ENCODE data around the gene SLC7A1. TPM values are rescaled to one million over a fixed set of nuclear protein-coding genes. Genes with fewer than 3 reads are reported as not detected.

SLC7A1 gene
- total and polyA plus RNA-seq, 5 donors: 4.5 to 43.1 (median 12.0) TPM

DNA sequence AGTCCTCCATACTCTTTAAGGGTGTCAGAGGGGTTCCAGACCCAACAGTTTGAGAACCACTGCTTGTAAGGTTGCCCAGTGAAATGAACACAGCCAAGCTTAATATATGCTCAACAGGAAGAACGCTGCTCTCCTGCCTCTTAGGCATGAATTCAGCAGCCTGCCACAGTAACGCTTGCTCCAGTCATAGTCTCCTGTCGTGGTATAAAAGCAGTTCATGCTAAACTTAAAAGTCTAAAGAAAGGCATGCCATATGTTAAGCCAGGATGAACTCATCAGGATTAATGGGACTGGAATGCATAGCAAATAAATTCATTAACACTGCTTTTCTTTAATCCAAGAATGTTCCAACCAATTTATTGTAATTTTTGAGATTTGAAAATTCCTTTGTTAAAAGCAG is 38.7 kb downstream of the SLC7A1 start:
- no peaks in the 10 kb centered on the region for H3K27me3 ChIP-seq (ENCODE audit: control insufficient read depth, insufficient read depth)
- no peaks in the 10 kb centered on the region for H3K4me1 ChIP-seq (ENCODE audit: control insufficient read depth, insufficient read depth, low read length)
- H3K27ac ChIP-seq (ENCODE audit: low read length): no peak overlapping the region
- ATAC-seq: no peak
- no peak overlapping the region for H3K4me3 ChIP-seq (ENCODE audit: low read length)
- WGBS: 87% methylated on average over 3 of the region's 3 CpGs
- DNase-seq: no peak
- intact Hi-C loops (cut with DNase I): no loop called here
- H3K9me3 ChIP-seq (ENCODE audit: control insufficient read depth, low read length): no peaks in the 10 kb centered on the region

DNA sequence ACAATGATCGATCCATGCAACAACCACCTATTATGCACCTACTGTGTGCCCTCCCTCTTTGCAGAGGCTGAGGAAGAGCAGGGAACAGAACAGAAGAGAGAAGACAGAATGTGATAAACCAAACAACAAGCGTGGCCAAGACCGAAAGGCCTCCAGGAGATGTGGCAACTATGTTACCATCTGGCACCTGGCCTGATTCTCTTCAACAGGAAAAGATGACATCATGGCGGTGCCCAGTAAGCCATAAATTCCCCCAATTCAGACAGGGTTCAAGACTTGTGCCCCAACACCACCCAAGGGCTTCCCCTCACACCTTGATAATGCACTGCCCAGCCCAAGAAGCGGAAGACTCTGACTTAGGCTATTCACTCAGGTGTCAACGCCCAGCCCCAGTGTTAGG is 44.3 kb downstream of the SLC7A1 start:
- Histone ChIP-seq H3K9me3 (ENCODE audit: control insufficient read depth, low read length) (no peaks in the 10 kb centered on the region), H3K27ac (ENCODE audit: low read length) (no peak overlapping the region), H3K4me3 (ENCODE audit: low read length) (no peak overlapping the region), H3K4me1 (ENCODE audit: control insufficient read depth, insufficient read depth, low read length) (peaks cover 5% of the 10 kb centered on the region), H3K27me3 (ENCODE audit: control insufficient read depth, insufficient read depth) (no peaks in the 10 kb centered on the region)
- DNase-seq (no peak), ATAC-seq (no peak)
- intact Hi-C loops (cut with DNase I): no loop called here
- 95% methylated on average over 6 of the region's 6 CpGs for WGBS

DNA sequence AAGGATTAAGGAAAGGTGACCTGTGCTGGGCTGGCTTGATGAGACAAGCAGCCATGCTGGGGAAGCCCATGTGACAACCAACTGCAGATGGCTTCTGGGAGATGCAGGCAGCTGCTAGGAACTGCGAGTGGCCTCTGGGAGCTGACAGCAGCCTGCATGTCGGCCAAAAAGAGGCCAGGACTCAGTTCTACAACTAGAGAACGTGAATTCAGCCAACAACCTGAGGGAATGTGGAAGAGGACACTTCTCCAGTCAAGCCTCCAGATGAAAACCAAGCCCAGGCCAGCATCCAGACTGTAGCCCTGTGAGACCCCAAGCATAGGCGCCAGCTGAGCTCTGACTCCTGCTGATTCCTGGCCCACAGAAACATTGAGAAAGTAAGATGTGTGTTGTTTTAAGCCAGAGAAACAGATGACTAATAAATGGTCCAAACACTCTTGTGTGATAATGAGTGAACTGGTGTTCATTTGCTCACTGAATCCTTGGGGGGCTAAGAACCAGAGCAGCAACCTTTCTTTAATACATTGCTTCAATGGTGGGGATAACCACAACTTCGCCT is 45.0 kb downstream of the SLC7A1 start:
- DNase-seq (no peak), ATAC-seq (no peak)
- WGBS: 86% methylated on average over 5 of the region's 5 CpGs
- intact Hi-C loops (cut with DNase I): no loop called here
- no peak overlapping the region for H3K27ac ChIP-seq (ENCODE audit: low read length)
- no peaks in the 10 kb centered on the region for H3K27me3 ChIP-seq (ENCODE audit: control insufficient read depth, insufficient read depth)
- no peak overlapping the region for H3K4me3 ChIP-seq (ENCODE audit: low read length)
- peaks cover 5% of the 10 kb centered on the region for H3K4me1 ChIP-seq (ENCODE audit: control insufficient read depth, insufficient read depth, low read length)
- H3K9me3 ChIP-seq (ENCODE audit: control insufficient read depth, low read length): no peaks in the 10 kb centered on the region

DNA sequence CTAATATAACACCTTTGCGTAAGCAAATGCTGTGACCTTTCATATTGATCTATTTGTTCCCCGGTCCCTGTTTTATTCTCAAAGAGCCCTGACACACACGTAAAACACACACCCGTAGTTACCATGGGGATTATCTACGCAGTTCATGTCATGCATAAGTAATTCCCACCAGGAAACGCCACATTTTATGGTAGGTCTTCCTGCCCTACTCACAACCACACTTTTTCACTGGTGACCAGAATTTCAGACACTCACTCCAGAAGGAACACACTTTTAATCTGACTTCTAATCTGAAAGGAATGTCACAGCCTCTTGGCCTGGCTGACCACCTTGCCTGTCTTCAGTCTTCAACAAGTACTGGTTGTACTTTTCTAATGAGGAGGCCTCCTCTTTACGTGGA is 46.8 kb downstream of the SLC7A1 start:
- no peak overlapping the region for H3K27ac ChIP-seq (ENCODE audit: low read length)
- 67% methylated on average over 7 of the region's 7 CpGs for WGBS
- DNase-seq (no peak), ATAC-seq (peak in 1 of 2 donors; percentile 37)
- intact Hi-C loops (cut with DNase I): no loop called here
- H3K4me1 ChIP-seq (ENCODE audit: control insufficient read depth, insufficient read depth, low read length): peaks cover 5% of the 10 kb centered on the region
- no peaks in the 10 kb centered on the region for H3K9me3 ChIP-seq (ENCODE audit: control insufficient read depth, low read length)
- H3K27me3 ChIP-seq (ENCODE audit: control insufficient read depth, insufficient read depth): no peaks in the 10 kb centered on the region
- no peak overlapping the region for H3K4me3 ChIP-seq (ENCODE audit: low read length)

DNA sequence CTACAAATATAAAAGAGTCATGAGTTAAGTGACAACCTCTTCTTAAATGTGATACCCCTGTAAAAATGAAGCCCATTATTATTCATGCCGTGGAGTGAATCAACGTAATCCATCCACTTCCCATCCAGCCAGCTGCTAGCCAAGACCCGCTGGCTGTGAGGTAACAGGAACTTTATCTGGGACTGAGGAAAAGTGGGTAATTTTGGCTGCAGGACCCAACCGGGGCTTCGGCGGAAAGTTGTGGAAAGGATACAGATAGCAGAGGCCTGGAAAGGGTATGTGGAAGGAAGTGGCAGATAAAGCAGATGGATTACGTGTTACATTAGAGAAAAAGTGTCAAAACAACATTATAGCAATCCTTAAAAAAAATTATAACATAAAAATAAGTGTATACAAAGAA is 48.3 kb downstream of the SLC7A1 start:
- H3K4me3 ChIP-seq (ENCODE audit: low read length): no peak overlapping the region
- DNase-seq: peak in 2 of 3 donors; percentile 32 to 73
- intact Hi-C loops (cut with DNase I): no loop called here
- H3K27ac ChIP-seq (ENCODE audit: low read length): no peak overlapping the region
- 21% methylated on average over 7 of the region's 7 CpGs for WGBS
- no peaks in the 10 kb centered on the region for H3K27me3 ChIP-seq (ENCODE audit: control insufficient read depth, insufficient read depth)
- peaks cover 5% of the 10 kb centered on the region for H3K4me1 ChIP-seq (ENCODE audit: control insufficient read depth, insufficient read depth, low read length)
- ATAC-seq: peak; percentile 56 to 86
- H3K9me3 ChIP-seq (ENCODE audit: control insufficient read depth, low read length): no peaks in the 10 kb centered on the region

DNA sequence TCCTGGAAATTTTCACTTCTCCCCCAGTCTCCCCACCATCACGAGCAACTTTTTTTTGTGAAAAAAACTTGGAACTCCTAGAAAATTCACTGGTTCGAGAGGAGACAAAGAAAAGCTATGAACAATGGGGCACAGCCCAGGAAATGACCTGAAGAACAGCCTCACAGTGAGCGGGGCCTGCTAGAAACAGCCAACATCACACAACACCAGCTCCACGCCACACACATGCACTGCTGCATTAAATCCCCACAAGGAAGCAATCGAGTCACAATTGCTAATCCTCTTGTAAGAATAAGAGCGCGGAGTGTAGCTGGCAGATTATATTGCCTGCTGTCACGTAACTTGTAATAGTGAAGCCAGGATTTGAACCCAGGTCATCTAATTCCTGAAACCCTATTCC is 48.8 kb downstream of the SLC7A1 start:
- Histone ChIP-seq H3K27ac (ENCODE audit: low read length) (no peak overlapping the region), H3K4me1 (ENCODE audit: control insufficient read depth, insufficient read depth, low read length) (peaks cover 5% of the 10 kb centered on the region), H3K4me3 (ENCODE audit: low read length) (no peak overlapping the region), H3K9me3 (ENCODE audit: control insufficient read depth, low read length) (no peaks in the 10 kb centered on the region), H3K27me3 (ENCODE audit: control insufficient read depth, insufficient read depth) (no peaks in the 10 kb centered on the region)
- DNase-seq: no peak
- WGBS: 70% methylated on average over 8 of the region's 8 CpGs
- peak in 1 of 2 donors; percentile 47 for ATAC-seq
- intact Hi-C loops (cut with DNase I): no loop called here

DNA sequence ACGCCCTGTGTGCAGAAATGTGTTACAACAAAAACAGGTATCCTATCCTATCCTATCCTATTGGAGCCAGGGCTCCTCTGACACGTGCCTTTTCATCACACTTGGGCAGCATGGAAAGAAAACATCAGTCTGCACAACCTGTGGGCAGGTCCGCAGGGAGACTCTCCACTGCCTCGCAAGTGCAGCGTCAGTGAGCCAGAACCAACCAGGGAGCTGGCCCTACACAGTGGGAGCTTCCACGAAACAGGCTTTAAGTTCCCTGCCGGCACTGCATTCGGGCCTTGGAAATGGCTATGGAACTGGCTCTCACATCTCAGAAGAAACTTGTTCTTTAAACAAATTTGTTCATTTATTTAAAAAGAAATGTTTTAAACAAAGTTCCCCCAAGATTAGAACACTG is 49.5 kb downstream of the SLC7A1 start:
- no peak for ATAC-seq
- Histone ChIP-seq H3K4me3 (ENCODE audit: low read length) (no peak overlapping the region), H3K27ac (ENCODE audit: low read length) (no peak overlapping the region), H3K4me1 (ENCODE audit: control insufficient read depth, insufficient read depth, low read length) (peaks cover 5% of the 10 kb centered on the region), H3K9me3 (ENCODE audit: control insufficient read depth, low read length) (no peaks in the 10 kb centered on the region), H3K27me3 (ENCODE audit: control insufficient read depth, insufficient read depth) (no peaks in the 10 kb centered on the region)
- intact Hi-C loops (cut with DNase I): no loop called here
- 84% methylated on average over 8 of the region's 8 CpGs for WGBS
- no peak for DNase-seq

DNA sequence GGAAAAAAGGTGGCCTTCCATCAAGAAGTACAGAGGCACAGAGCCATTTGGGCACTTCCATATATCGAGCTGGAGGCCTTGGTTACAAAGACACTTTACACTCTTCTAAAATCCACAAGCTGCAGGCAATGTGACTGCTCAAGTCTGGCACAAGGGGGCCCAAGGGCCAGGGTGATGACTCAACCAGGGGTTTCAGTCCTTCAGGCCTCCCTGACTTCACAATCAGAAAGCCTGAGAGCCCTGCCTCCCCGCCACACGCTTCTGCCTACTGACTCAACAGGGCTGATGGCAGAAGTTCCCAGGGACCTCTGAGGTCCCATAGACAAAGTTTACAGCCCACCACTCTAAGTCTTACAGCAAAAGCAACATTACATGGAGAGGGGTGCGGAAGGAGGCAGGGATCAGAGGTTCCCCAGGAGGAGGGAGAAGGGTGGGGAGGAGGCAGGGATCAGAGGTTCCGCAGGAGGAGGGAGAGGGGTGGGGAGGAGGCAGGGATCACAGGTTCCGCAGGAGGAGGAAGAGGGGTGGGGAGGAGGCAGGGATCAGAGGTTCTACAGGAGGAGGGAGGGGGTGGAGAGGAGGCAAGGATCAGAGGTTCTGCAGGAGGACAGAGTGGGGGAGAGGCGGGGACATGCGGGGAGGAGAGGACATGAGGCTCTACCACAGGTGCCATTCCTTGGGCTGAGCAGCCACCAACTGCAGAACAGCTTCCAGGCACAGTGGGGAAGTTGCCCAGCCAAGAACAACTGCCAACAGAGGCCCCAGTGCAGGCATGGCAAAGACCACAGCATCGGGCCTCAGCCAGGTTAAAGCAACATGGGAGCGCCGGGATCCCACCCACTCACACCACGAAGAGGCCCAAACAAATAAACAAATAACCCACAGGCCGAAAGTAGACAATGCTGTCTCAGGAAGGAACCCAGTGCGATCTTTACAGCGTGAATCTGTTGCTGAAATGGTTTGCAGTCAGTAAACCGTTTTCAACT is 52.0 kb downstream of the SLC7A1 start:
- no peak for ATAC-seq
- no peaks in the 10 kb centered on the region for H3K27me3 ChIP-seq (ENCODE audit: control insufficient read depth, insufficient read depth)
- WGBS: 92% methylated on average over 16 of the region's 16 CpGs

DNA sequence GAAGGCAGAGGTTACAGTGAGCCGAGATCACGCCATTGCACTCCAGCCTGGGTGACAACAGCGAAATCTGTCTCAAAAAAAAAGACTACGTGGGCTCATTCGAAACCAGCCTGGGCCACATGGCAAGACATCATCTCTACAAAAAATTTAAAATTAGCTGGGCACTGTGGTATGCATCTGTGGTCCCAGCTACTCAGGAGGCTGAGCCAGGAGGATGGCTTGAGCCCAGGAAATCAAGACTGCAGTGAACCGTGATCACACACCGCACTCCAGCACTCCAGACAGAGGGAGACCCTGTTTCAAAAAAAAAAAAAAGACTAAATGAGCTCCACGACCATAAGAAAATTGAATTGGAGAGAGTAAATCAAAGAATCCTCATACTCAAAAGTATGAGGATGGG is 53.1 kb downstream of the SLC7A1 start:
- intact Hi-C loops (cut with DNase I): no loop called here
- 98% methylated on average over 8 of the region's 8 CpGs for WGBS
- H3K4me3 ChIP-seq (ENCODE audit: low read length): no peak overlapping the region

More for the DNA sequence above, 52.0 kb downstream of the SLC7A1 start:
- no peaks in the 10 kb centered on the region for H3K9me3 ChIP-seq (ENCODE audit: control insufficient read depth, low read length)
- no peak overlapping the region for H3K4me3 ChIP-seq (ENCODE audit: low read length)
- intact Hi-C loops (cut with DNase I): no loop called here
- peaks cover 5% of the 10 kb centered on the region for H3K4me1 ChIP-seq (ENCODE audit: control insufficient read depth, insufficient read depth, low read length)
- DNase-seq: no peak
- no peak overlapping the region for H3K27ac ChIP-seq (ENCODE audit: low read length)

DNA sequence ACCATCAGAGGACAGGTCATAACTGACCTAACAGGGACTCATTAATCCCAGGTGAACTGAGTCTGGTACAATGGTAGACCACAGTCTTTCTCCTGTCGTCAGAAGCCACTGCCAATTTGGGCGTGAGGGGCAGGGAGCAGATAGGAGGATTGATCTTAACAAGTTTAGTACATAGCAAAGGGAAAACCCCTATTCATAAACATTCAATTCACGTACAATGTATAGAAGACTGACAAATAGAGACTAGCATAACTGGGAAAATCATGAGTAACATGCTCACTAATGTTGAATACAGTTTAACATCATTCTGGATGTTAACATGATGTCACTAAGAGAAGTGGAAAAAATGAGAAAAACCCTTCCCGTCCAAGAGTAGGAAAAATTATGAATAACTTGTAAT is 54.1 kb downstream of the SLC7A1 start:
- DNase-seq (no peak), ATAC-seq (no peak)
- intact Hi-C loops (cut with DNase I): no loop called here
- Histone ChIP-seq H3K27ac (ENCODE audit: low read length) (no peak overlapping the region), H3K4me3 (ENCODE audit: low read length) (no peak overlapping the region), H3K9me3 (ENCODE audit: control insufficient read depth, low read length) (no peaks in the 10 kb centered on the region), H3K27me3 (ENCODE audit: control insufficient read depth, insufficient read depth) (no peaks in the 10 kb centered on the region), H3K4me1 (ENCODE audit: control insufficient read depth, insufficient read depth, low read length) (no peaks in the 10 kb centered on the region)
- WGBS: 93% methylated on average over 4 of the region's 4 CpGs

More for the DNA sequence above, 53.1 kb downstream of the SLC7A1 start:
- DNase-seq (no peak), ATAC-seq (no peak)
- Histone ChIP-seq H3K27me3 (ENCODE audit: control insufficient read depth, insufficient read depth) (no peaks in the 10 kb centered on the region), H3K27ac (ENCODE audit: low read length) (no peak overlapping the region), H3K4me1 (ENCODE audit: control insufficient read depth, insufficient read depth, low read length) (peaks cover 5% of the 10 kb centered on the region), H3K9me3 (ENCODE audit: control insufficient read depth, low read length) (no peaks in the 10 kb centered on the region)

DNA sequence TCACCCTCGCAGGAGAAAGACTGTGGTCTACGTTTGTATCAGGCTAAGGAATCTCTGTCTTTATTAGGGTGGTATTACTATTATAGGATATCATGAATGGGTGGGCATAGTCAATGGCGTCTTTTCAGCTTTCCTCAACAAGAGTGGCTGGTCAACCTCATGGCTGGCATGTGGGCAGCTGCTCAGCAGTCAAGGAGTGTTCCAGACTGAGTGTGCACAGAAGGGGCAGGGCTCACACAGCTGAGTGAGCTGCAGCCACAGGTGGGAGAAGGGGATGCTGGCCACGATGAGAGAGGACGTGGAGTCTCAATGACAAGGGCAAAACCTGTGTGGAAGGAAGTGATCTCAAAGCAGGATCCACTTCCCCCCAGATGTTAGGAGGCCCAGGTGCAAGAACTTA is 54.7 kb downstream of the SLC7A1 start:
- intact Hi-C loops (cut with DNase I): no loop called here
- Histone ChIP-seq H3K9me3 (ENCODE audit: control insufficient read depth, low read length) (no peaks in the 10 kb centered on the region), H3K27ac (ENCODE audit: low read length) (no peak overlapping the region), H3K4me1 (ENCODE audit: control insufficient read depth, insufficient read depth, low read length) (no peaks in the 10 kb centered on the region), H3K4me3 (ENCODE audit: low read length) (no peak overlapping the region), H3K27me3 (ENCODE audit: control insufficient read depth, insufficient read depth) (no peaks in the 10 kb centered on the region)
- ATAC-seq (no peak), DNase-seq (no peak)
- WGBS: 87% methylated on average over 5 of the region's 5 CpGs

All from right cardiac atrium (tissue), 5 donors.